CD14-positive monocyte (primary cell): Measurements from ENCODE around the gene TTC16. TPM values are rescaled to one million over a fixed set of nuclear protein-coding genes. Genes with fewer than 3 reads are reported as not detected.

Experiments used
- DNase-seq, 3 donors: peaks; one replicate each; pipeline ENCODE4 v3.0.0-alpha.2; 2011 to 2022
- H2AFZ ChIP-seq: 2 replicates; pipeline ENCODE4 v1.6.0; 2012; ENCODE audit warnings: mild to moderate bottlenecking, low read depth, low read length, inconsistent platforms; ENCODE audit not compliant: insufficient read depth, poor library complexity, severe bottlenecking
- H3K27ac ChIP-seq, 2 donors: 1 replicate in 1 of 2; 2 replicates in 1 of 2; pipeline ENCODE4 v1.5.1; 2012 to 2013; ENCODE audit warnings: low read length in 2 of 2, control low read depth in 1 of 2, inconsistent platforms in 1 of 2, low read depth in 1 of 2, mild to moderate bottlenecking in 1 of 2
- H3K27me3 ChIP-seq, 2 donors: one replicate each; pipeline versions ENCODE4 v1.6.0 to v1.6.1; 2011 to 2013; ENCODE audit warnings: low read length in 2 of 2; ENCODE audit not compliant: control insufficient read depth in 2 of 2, insufficient read depth in 2 of 2
- H3K36me3 ChIP-seq, 2 donors: replicated peaks in 1 of 2; 1 replicate in 1 of 2; 2 replicates in 1 of 2; pipeline versions ENCODE4 v1.5.1 to v1.6.1; 2012 to 2013; ENCODE audit warnings: low read length in 2 of 2, control low read depth in 1 of 2, inconsistent platforms in 1 of 2, mild to moderate bottlenecking in 1 of 2; ENCODE audit not compliant: insufficient read depth in 2 of 2, control insufficient read depth in 1 of 2
- H3K4me1 ChIP-seq, 2 donors: 1 replicate in 1 of 2; 2 replicates in 1 of 2; pipeline versions ENCODE4 v1.5.1 to v1.6.1; 2012 to 2013; ENCODE audit warnings: low read length in 2 of 2, control low read depth in 1 of 2, inconsistent platforms in 1 of 2, mild to moderate bottlenecking in 1 of 2, moderate library complexity in 1 of 2; ENCODE audit not compliant: insufficient read depth in 2 of 2, control insufficient read depth in 1 of 2
- H3K4me2 ChIP-seq: replicated peaks from 2 replicates; pipeline ENCODE3; 2012; ENCODE audit warnings: low read length, moderate library complexity, mild to moderate bottlenecking; ENCODE audit not compliant: poor library complexity, severe bottlenecking; ENCODE audit errors: extremely low read depth
- H3K4me3 ChIP-seq, 3 experiments: fragments of 200-600 bp in 1 of 3; sonication (generic) in 1 of 3; replicated peaks in 1 of 3; 1 replicate in 2 of 3; 2 replicates in 1 of 3; pipeline ENCODE4 v1.5.1; 2011 to 2013; ENCODE audit warnings: low read length in 3 of 3, mild to moderate bottlenecking in 3 of 3, control low read depth in 2 of 3, low read depth in 2 of 3, inconsistent platforms in 1 of 3, moderate library complexity in 1 of 3
- H3K79me2 ChIP-seq: 2 replicates; pipeline ENCODE4 v1.6.0; 2012; ENCODE audit warnings: mild to moderate bottlenecking, control low read depth, inconsistent platforms, low read length, moderate library complexity; ENCODE audit not compliant: insufficient read depth
- H3K9ac ChIP-seq: 2 replicates; pipeline ENCODE4 v1.6.0; 2017; ENCODE audit warnings: low read length, mild to moderate bottlenecking; ENCODE audit not compliant: insufficient read depth, poor library complexity, severe bottlenecking
- H3K9me3 ChIP-seq, 2 donors: replicated peaks in 1 of 2; 1 replicate in 1 of 2; 2 replicates in 1 of 2; pipeline versions ENCODE4 v1.5.1 to v1.6.1; 2012 to 2013; ENCODE audit warnings: low read length in 2 of 2, control low read depth in 1 of 2; ENCODE audit not compliant: control insufficient read depth in 1 of 2, insufficient read depth in 1 of 2
- H4K20me1 ChIP-seq: 2 replicates; pipeline ENCODE4 v1.6.0; 2012; ENCODE audit warnings: mild to moderate bottlenecking, low read length, control low read depth, moderate library complexity; ENCODE audit not compliant: insufficient read depth
- H3K27ac Mint-ChIP-seq, 7 donors: one replicate each; pipeline ENCODE4 v1.8.0; 2020; ENCODE audit warnings: mild to moderate bottlenecking in 7 of 7, mixed read lengths in 7 of 7, moderate library complexity in 6 of 7, inconsistent platforms in 2 of 7
- H3K27me3 Mint-ChIP-seq, 3 donors: one replicate each; pipeline ENCODE4 v1.8.0; 2021 to 2022; ENCODE audit warnings: low read depth in 3 of 3, mild to moderate bottlenecking in 3 of 3, mixed read lengths in 3 of 3, moderate library complexity in 3 of 3, inconsistent platforms in 1 of 3
- H3K36me3 Mint-ChIP-seq, 2 donors: one replicate each; pipeline ENCODE4 v1.8.0; 2020; ENCODE audit warnings: mixed read lengths in 2 of 2, inconsistent platforms in 1 of 2, mild to moderate bottlenecking in 1 of 2
- H3K4me1 Mint-ChIP-seq: one replicate; pipeline ENCODE4 v1.8.0; 2020; ENCODE audit warnings: mild to moderate bottlenecking, mixed read lengths
- H3K4me3 Mint-ChIP-seq, 2 donors: one replicate each; pipeline ENCODE4 v1.8.0; 2020; ENCODE audit warnings: mild to moderate bottlenecking in 2 of 2, mixed read lengths in 2 of 2, moderate library complexity in 1 of 2
- H3K9me3 Mint-ChIP-seq, 7 donors: one replicate each; pipeline ENCODE4 v1.8.0; 2020 to 2022; ENCODE audit warnings: mixed read lengths in 7 of 7, mild to moderate bottlenecking in 6 of 7, moderate library complexity in 6 of 7, inconsistent platforms in 2 of 7
- CTCF ChIP-seq: fragments of 200-600 bp; IDR thresholded peaks from one replicate; pipeline ENCODE4 v1.8.0; 2022; ENCODE audit warnings: antibody characterized with exemption, mild to moderate bottlenecking
- WGBS: methylation state at CpG from one replicate; pipeline ENCODE4 v1.1.5; 2013; ENCODE audit warnings: missing lambda C conversion rate; ENCODE audit not compliant: insufficient coverage; 5-methylcytosine and 5-hydroxymethylcytosine counted together
- intact Hi-C, 2 donors: fragments of 100-400 bp; cut with micrococcal nuclease; formaldehyde crosslinking; loops; one replicate each; pipeline versions ENCODE4 v1.15.0 to v1.15.1; 2023
- polyA plus RNA-seq, 3 donors: library from polyadenylated mRNA; depleted of rRNA in 1 of 3; unstranded in 2 of 3; stranded (reverse) in 1 of 3; fragments of 300-500 nt in 2 of 3; fragments of >200 nt in 1 of 3; fragmentation: Illumina TruSeq in 2 of 3; gene quantifications; 1 replicate in 2 of 3; 2 replicates in 1 of 3; pipeline ENCODE4 v1.2.3, GENCODE V29; 2012 to 2021

The TTC16 gene
- polyA plus RNA-seq, 3 donors: 0.04 TPM; not detected in 2

- WGBS: 100% methylated on average over 2 of the region's 5 CpGs
- H3K27ac Mint-ChIP-seq: peak overlapping the region; percentile 74 to 93 (median 85)
- no peak overlapping the region for H3K4me3 Mint-ChIP-seq
- peaks cover 0 to 1% (median 0%) of the 10 kb centered on the region in 7 donors for H3K9me3 Mint-ChIP-seq
- Histone ChIP-seq H3K9me3 (no peaks in the 10 kb centered on the region), H4K20me1 (peaks cover 98% of the 10 kb centered on the region), H3K9ac (no peak overlapping the region), H3K27ac (peak overlapping the region; percentile 5 to 39), H3K79me2 (peaks cover 98% of the 10 kb centered on the region), H3K4me2 (no peak overlapping the region), H3K4me3 (no peak overlapping the region), H3K4me1 (peaks cover 73 to 93% of the 10 kb centered on the region in 2 donors), H3K36me3 (peaks cover 42 to 68% of the 10 kb centered on the region in 2 donors), H3K27me3 (no peaks in the 10 kb centered on the region), H2AFZ (no peak overlapping the region)
- intact Hi-C loops: loop anchor here in 1 of 2 donors (5.0 kb wide), 1 partner anchor 205 kb away; a partner anchor contains a TSS
- H3K27me3 Mint-ChIP-seq: peaks cover 0 to 3% (median 0%) of the 10 kb centered on the region in 3 donors
- peaks cover 39 to 65% of the 10 kb centered on the region in 2 donors for H3K36me3 Mint-ChIP-seq
- TF ChIP-seq CTCF: no peak
- peaks cover 80% of the 10 kb centered on the region for H3K4me1 Mint-ChIP-seq
- no peak for DNase-seq
Measured at GRCh38 chr9:127772603-127773002, 56.7 kb downstream of the TTC16 start.

GRCh38 chr9:127773272-127773671, 57.4 kb downstream of the TTC16 start:
- Mint-ChIP-seq H3K4me1 (peaks cover 75% of the 10 kb centered on the region), H3K4me3 (peak overlapping the region in 1 of 2 donors; percentile 20), H3K27me3 (peaks cover 0 to 3% (median 0%) of the 10 kb centered on the region in 3 donors), H3K27ac (peak overlapping the region; percentile 60 to 85 (median 75)), H3K9me3 (peaks cover 0 to 2% (median 0%) of the 10 kb centered on the region in 7 donors), H3K36me3 (peaks cover 36 to 60% of the 10 kb centered on the region in 2 donors)
- no peak overlapping the region for H3K9ac ChIP-seq
- no peak overlapping the region for H3K4me3 ChIP-seq
- peaks cover 66 to 87% of the 10 kb centered on the region in 2 donors for H3K4me1 ChIP-seq
- TF ChIP-seq CTCF: no peak
- no peaks in the 10 kb centered on the region for H3K27me3 ChIP-seq
- peaks cover 35 to 61% of the 10 kb centered on the region in 2 donors for H3K36me3 ChIP-seq
- H2AFZ ChIP-seq: no peak overlapping the region
- no peak overlapping the region for H3K4me2 ChIP-seq
- H3K79me2 ChIP-seq: peaks cover 98% of the 10 kb centered on the region
- peaks cover 92% of the 10 kb centered on the region for H4K20me1 ChIP-seq
- 91% methylated on average over 2 of the region's 3 CpGs for WGBS
- DNase-seq: peak in 1 of 3 donors; percentile 43
- no peaks in the 10 kb centered on the region for H3K9me3 ChIP-seq
- H3K27ac ChIP-seq: peak overlapping the region in 1 of 2 donors; percentile 39
- intact Hi-C loops: loop anchor here in 1 of 2 donors (5.0 kb wide), 1 partner anchor 206 kb away; a partner anchor contains a TSS
